GM03348 (cell line): ENCODE data around the gene PTPN1.
A peak's percentile ranks its signal among the peaks of the same experiment; 100 is the strongest.
"Not testable (repeated sequence)": the region's sequence is repeated elsewhere in the genome, so short reads cannot be mapped to it uniquely, and the experiment has no call there.

ENCODE experiments used
- DNase-seq: peaks from one replicate; pipeline ENCODE4 v3.0.0; 2012; ENCODE audit warnings: low spot score

PTPN1 gene

DNA sequence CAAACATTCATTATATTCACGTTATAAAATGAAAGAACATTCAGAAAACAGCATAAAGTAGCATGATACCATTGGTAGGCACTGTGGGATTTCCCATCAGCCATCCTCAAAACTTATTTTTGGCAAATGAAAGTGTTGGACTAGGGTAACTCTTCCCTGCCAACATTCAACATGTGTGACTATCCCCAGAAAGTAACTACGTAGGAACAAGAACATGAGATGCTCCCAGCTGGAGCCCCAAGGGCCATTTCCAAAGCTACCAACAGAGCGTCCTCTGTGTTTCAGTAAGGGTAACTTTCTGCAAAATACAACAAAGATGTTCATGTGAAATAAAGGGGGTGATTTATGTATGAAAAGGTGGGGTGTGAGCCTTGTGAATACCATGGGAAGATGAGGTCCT lies 28.4 kb upstream of the PTPN1 start:
- no peak for DNase-seq

DNA sequence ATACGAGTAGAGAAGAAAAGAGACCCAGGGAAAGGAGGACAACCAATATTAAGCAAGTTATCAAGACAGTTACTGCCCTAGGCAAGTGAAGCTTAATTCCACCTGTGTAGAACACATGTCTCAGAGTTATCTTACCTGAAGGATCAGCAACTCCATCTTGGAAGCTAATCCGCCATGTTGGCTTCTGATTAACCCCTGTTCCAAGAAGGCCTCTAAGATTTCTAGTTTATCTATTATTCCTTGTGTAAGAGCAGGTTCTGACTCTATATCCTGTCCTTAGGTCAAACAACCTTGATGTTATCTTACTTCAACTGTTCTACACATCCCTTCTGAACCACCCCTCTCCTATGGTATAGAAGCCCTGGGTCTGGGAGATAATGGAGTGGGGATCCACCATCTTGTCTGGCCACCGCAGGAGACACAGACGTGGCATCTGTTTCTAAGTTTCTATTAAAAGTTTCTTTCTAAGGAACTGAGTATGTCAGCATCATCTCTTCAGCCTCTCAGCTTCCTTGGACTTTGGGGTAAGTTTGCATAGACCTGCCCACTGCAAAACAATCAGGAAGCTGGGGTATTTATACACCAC lies 27.7 kb upstream of the PTPN1 start:
- no peak for DNase-seq

DNA sequence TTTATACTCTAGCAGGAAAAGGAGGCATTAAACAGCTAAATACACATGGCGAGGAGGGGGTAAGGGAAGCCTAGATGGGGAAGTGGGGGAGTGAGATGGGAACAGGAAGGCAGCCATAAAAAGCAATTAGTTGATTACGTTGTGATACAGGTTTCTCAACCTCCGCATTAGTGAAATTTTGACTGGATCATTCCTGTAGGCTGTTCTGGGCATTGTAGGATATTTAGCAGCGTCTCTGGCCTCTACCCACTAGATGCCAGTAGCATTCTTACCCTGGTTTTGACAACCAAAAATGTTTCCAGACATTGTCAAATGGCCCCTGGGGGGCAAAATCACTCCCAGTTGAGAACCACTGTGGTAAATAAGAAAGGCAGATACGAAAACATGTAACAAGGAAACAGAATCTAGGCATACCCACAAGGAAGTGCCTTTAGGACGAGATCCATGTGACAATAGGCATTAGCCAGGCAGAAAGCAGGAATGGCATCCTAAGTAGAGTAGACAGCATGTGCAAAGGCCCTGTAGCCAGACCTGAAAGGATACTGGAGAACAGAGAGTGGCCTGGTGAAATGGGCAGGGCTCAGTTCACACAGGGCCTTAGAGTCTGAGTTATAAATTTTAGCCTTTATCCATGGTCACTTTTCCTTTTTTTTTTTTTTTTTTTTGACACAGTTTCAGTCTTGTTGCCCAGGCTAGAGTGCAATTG lies 25.8 kb upstream of the PTPN1 start:
- DNase-seq: no peak

DNA sequence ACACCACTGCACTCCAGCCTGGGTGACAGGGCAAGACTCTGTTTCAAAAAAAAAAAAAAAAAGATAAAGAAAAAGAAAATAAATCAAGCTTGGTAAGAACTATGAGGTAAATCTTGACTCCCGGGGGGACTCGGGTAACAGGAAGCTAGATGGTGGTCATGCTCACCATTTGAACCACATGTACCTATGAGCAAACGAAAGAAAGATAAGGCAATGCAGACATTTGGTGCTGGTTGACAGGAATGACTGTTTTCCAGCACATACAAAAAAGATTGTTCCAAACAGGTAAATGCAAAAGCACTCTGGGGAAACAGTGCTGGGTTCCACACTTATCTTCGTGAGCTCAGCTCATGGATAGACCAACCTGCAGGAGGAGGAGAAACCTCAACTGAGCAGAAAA lies 22.8 kb upstream of the PTPN1 start:
- no peak for DNase-seq

DNA sequence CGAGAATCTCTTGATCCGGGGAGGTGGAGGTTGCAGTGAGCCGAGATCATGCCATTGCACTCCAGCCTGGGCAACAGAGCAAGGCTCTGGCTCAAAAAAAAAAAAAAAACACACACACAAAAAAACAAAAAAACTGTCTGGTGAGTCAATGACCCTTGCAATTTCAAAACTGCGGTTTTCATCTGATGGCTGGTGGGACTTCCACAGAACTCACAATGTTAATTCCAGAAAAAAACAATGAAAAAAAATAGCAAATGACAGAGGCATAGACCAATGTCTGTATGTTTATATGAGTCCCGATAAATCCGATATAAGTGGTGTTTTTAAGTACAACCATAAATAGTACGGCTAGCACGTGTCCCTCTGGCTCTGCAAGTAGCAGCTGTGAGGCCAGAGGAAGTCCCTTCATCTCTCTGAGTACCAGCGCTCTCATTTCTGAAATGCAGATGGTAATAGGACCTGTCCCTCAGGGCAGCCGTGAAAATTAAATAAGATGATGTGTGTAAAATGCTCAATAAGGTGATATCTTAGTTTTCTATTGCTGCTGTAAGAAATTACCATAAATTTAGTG lies 21.9 kb upstream of the PTPN1 start:
- no peak for DNase-seq

DNA sequence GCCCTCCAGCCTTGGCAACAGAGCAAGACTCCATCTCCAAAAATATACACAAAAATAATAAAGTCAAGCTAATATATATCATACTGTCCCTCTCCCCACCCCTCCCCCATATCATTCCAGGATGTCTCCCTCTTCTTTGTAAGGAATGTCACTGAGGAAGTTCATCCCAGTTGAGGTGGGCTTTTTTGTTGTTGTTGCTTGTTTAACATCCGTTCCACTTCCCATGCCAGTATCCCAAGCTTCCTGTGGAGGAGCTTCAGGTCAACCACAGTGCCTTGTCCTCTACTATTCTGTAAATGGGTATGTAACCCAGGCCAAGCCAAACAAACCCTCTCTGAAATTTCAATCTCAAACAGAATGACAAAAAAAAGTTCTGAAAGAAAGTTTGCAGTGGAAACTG lies 19.0 kb upstream of the PTPN1 start:
- DNase-seq: no peak

DNA sequence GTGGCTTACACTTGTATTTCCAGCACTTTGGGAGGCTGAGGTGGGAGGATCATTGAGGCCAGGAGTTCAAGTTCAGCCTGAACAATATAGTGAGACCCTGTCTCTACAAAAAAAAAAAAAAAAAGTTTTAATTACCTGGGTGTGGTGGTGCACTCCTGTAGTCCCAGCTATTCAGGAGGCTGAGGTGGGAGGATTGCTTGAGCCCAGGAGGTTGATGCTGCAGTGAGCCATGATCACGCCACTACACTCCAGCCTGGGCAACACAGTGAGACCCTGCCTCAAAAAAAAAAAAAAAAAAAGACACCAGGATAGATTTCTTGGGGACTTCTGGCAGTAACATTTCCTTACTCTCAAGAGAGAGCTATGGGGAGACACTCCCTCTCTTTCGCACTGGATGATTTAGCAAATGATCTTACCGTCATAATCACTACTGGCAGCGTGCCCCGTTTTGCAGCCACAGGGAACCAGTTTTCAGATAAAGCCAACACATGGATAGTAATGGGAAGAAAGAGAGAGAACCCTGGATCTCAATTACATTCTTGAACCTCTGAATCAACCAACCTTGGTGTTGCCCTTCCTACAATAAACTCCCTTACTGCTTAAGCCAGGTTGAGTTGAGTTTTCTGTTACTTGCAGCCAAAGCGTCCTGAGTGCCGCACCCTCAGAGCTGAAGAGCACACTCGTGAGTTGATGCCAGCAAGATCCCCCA lies 18.1 kb upstream of the PTPN1 start:
- DNase-seq: no peak

DNA sequence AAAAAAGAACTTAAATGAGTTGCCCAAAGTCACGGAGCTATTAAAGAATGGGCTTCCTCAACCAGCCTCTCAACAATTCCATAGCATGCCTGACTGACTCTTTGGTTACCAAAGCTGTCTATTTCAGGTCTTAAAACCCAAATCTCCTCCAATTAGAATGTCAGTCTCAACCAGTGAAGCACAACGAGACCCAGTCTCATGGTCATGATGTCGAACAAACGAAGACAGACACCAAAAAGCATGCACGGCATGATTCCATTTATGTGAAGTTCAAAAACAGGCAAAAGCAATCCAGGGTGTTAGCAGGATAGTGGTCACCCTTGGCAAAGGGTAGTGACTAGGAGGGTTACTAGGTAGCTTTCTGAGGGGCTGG lies 16.3 kb upstream of the PTPN1 start:
- DNase-seq: no peak

DNA sequence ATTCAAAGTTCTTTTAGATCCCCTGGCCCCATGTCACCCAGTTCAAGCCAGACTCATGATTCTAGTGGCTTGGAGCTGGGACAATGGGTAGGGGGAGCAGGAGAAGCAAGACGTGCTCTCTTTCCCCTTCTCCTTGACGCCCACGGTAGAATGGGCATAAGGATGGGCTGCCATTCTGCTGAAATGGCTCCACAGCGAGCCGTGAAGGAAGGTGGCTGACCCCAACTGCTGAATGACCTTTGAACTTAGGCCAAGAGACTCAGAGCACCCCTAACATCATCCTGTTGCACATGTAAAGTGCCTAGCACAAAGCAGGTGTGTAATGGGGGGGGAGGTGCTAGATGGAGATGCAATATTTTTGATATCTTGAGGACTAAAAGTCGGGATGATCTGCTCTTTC lies 15.8 kb upstream of the PTPN1 start:
- DNase-seq: no peak

DNA sequence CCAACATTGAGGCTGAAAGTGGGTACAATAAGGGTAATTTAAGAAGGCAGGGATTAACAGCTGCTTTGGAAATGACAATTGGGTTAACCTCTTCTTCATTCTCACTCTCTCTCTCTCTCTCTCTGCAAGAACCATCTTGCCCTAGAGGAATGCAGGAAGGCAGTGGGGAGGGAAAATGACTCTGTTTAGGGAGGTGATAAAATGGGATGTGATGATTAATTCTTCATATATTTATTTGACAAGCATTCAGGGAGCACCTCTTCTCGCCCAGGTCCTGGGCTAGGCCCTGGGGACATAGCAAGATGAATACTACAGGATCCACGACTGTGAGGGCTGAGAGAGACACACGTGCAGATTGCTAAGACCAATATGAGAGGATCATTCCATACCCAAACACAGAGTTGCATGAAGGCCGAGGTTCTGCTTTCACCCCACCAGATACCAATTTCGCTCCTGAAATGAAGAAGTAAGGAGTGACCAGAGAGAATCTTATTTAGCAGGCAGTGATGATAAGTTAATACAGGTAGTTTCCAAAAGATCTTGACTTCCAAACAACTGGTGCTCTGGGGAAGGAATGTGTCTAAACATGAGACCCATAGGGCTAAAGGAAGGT lies 13.3 kb upstream of the PTPN1 start:
- DNase-seq: peak; percentile 20

DNA sequence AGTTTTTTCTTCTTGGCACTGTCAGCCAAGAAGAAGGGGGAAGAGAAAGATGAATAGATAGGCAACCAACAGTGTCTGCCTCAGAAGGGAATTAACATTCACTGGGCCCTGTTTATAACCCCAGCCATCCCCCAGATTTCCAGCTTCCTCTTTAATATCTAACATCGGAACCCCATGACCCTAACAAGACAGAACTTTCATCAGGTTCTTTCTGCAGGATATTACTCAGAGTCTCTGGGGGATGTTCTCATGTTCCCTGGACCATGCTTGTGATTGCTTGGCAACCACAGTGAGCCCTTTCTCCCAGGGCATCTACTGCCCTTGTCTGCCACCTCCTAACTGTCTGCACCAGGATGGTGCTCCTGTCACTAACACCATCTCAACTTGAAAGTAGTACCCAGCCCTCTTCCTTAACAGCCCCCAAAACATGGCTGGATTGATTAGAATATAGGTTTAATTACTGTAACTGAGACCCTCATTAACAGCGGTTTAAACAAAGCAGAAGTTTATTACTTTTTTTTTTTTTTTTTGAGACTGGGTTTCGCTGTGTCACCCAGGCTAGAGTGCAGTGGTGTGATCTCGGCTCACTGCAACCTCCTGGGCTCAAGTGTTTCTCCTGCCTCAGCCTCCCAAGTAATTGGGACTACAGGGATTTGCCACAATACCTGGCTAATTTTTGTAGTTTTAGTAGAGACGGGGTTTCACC lies 12.0 kb upstream of the PTPN1 start:
- peak; percentile 42 for DNase-seq

DNA sequence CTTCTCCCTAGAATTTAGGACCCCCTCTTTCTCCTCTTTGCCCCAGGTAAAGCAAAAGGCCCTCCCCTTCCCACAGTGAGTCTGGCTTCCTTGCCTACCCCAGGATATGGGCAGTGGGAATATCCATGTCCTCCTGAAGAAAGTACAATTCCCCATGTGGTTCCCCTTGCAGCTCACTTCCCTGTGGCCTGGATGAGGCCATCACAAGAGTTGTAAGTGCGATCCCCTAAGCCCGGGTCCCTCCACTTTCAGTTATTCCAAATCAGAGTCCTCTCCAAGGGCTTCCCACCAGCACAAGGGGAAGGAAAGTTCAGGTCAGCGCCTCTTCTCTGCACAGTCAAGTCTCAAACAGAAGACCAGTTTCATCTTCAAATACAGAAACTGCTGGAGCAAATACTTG lies 10.2 kb upstream of the PTPN1 start:
- DNase-seq: no peak

DNA sequence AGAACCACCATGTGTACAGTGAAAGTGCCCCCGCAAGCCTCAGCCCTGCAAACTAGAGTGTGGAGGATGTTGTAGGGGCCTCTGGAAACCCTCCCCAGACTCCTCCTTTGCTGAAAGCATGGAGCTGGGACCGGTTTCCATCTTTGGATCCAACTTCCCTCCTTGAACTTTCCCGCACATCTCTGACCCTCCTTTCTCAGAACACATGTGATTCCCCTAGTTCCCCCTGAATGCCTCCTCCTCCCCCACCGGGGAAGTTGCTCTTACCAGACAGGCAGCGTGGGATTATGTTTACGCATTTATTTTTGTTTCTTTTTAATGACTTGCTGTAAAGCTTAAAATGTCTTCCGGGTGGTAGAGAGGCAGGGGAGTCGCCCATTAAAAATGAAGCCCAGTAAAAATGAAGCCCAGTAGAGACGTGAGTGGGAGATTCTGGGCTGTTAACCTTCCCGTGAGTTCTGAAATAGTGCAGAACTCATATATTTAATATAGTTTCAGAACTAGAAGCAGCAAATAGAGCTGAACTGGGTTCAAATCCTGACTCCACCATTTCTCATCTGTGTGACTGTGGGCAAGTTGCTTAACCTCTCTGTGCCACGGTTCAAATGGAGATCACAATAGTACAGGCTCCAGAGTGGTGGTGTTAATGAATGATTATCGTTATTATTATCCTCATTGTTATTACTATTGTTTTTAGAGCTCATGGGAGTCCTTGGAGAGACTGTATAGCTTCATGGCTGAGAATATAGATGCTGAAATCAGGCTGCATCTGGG lies 8.0 kb upstream of the PTPN1 start:
- DNase-seq: no peak

DNA sequence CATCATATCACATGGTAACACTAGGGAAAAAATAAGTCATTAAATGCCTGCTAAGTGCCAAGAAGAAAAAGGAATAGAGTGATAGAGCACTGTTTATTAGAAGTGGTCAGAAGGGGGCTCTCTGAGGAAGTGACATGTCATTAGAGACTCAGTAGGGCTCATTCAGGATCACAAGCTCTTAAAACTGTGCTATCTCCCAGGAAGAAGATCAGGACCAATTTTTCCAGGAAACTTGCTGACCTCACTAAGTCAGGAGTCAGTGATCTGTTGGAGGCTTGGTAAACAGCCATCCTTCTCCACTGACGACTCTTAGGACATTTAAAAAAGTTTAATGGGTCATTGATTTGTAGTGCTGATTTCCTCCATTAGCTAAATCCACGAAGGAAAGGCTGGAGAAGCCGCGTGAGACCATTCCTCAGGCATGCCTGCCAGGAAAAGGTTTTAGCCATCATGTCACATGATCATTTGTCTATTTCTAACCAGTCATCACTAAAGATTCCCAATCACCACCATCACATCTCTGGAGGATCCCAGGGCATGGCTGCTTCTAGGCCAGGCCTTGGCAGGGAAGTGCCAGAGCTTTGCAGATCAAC lies 5.9 kb upstream of the PTPN1 start:
- no peak for DNase-seq

DNA sequence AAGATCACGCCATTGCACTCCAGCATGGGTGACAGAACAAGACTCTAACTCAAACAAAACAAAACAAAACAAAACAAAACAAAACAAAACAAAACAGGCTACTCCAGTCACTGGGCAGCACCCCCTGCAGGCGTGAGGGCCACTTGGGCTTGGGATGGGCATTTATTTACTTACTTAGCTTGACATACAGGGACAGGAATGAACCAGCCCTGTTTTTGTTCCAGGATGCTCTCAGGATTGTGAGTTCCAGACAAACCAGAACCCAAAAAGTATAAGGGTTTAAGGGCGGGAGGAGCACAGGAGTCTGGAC lies 4.0 kb upstream of the PTPN1 start:
- DNase-seq: no peak

DNA sequence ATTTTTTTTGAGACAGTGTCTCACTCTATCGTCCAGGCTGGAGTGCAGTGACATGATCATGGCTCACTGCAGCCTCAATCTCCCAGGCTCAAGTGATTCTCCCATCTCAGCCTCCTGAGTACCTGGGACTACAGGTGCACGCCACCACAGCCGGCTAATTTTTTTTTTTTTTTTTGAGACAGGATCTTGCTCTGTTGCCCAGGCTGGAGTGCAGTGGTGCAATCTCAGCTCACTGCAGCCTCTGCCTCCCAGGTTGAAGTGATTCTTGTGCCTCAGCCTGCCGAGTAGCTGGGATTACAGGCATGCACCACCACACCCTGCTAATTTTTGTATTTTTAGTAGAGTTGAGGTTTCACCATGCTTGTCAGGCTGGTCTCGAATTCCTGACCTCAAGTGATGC lies 2.4 kb upstream of the PTPN1 start:
- DNase-seq: not testable (repeated sequence)

DNA sequence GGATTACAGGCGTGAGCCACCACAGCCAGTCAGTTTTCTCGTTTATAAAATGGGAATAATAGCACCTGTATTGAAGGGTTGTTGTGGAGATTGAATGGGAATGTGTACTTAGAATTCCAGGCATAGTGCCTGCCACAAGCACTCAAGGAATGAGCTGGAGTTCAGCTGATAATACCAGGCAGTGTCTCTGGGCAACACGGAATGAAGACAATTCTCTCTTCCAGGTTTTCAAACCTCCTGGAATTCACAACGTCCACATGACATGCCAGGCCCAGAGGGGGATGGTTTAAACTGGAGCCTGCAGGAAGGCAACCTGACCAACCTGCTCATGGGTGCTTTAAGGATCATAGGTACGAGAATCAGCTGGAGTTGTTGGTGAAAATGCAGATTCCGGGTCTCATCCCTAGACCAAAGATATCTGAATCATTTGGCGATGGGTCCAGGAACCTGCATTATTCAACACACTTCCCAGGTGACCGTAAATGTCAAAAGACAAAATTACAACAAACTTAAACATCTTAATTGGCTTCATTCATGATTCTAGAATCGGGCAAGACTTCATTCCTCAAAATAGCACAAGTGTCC lies 1.9 kb upstream of the PTPN1 start:
- no peak for DNase-seq

DNA sequence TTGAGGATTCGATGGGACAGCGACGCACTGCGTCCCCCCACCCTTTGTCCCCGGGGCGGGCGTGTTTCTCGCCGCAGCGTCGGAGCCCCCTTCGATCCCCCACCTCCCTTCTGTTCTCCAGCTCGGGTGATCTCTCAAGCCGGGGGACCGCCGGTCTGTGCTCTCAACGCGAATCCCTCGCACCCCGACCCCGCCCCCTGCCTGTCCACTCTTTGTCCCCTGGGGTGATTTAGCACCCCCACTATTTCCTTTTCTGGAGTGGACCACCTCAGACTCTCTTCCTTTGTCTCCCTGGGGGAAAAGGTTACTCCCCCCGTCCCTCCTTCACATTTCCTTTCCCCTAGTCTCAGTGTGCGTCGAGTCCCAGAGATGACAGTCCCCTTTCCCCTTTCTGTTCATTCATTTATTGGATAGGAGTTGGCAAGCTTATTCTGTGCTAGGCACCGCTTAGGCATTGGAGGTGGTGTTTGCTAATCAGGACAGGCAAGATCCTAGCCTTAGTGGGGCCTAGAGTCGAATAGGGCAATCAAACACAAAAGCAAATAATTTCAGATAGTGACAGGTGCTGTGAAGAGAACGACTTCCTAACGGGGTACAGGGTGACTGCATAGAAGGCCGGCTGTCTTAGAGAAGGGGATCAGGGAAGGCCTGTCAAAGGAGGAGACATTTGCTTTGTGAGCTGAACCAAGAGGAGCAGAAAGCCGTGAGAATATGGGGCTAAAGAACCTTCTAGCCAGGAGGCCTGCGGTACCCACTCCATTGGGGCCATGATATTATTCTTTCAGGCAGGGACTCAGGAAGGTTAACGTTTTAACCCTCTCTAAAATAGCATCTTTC lies 741 bp downstream of the PTPN1 start:
- DNase-seq: no peak

DNA sequence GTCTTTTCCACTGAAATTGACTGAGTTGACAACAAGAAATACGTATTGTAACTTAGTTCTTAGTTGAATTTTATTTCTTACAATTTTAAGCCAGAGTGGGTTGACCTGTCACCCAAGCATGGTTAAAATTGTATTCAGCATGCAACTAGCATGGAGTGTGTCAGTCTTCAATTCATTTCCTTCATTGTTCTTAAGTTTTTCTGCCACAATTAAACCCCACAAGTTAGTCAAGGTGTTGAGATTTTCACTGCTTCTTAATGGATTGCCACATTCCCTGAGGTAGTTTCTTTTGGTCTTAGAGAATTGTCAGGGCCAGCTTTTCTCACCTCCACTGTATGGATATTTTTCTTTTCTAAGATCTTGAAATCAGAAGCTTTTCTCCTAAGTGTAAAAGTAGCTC lies 2.1 kb downstream of the PTPN1 start:
- no peak for DNase-seq
